Neural cell (in vitro differentiated cells): ENCODE data around the gene CLDN2.

Experiments used
- EP300 ChIP-seq: fragments of 450-650 bp; conservative IDR thresholded peaks from 2 replicates; pipeline ENCODE4 v1.6.1; 2014; ENCODE audit warnings: antibody characterized with exemption, mild to moderate bottlenecking, moderate library complexity; ENCODE audit not compliant: poor library complexity, severe bottlenecking
- EZH2 ChIP-seq: fragments of 200-600, 300-800 bp; shearing (Covaris generic), sonication (generic); IDR thresholded peaks from 2 replicates; pipeline ENCODE4 v1.6.1; 2014; ENCODE audit warnings: antibody characterized with exemption, low read length, borderline replicate concordance, mild to moderate bottlenecking; ENCODE audit not compliant: insufficient read depth, poor library complexity, severe bottlenecking
- MXI1 ChIP-seq: fragments of 450-650 bp; conservative IDR thresholded peaks from 2 replicates; pipeline ENCODE4 v1.6.1; 2014; ENCODE audit warnings: antibody characterized with exemption, mild to moderate bottlenecking; ENCODE audit not compliant: poor library complexity, severe bottlenecking
- POLR2AphosphoS5 ChIP-seq: IDR thresholded peaks from 2 replicates; pipeline ENCODE4 v1.6.1; 2012
- RAD21 ChIP-seq: fragments of 450-650 bp; conservative IDR thresholded peaks from 2 replicates; pipeline ENCODE4 v1.6.1; 2014; ENCODE audit warnings: antibody characterized with exemption, mild to moderate bottlenecking, moderate library complexity
- SMC3 ChIP-seq: fragments of 450-650 bp; conservative IDR thresholded peaks from 2 replicates; pipeline ENCODE4 v1.6.1; 2014; ENCODE audit warnings: antibody characterized with exemption, mild to moderate bottlenecking, moderate library complexity; ENCODE audit not compliant: poor library complexity
- TAF1 ChIP-seq: IDR thresholded peaks from 2 replicates; pipeline ENCODE4 v1.6.1; 2012; ENCODE audit warnings: low read depth
- TF ChIP-seq, protein P1 (sequence below): fragments of 450-650 bp; IDR thresholded peaks from 2 replicates; pipeline ENCODE4 v1.5.1; 2014; ENCODE audit warnings: antibody characterized with exemption, mild to moderate bottlenecking, moderate library complexity; ENCODE audit not compliant: poor library complexity, severe bottlenecking
- TF ChIP-seq, protein P2 (sequence below): IDR thresholded peaks from 2 replicates; pipeline ENCODE4 v1.6.1; 2012; ENCODE audit warnings: borderline replicate concordance

DNA sequence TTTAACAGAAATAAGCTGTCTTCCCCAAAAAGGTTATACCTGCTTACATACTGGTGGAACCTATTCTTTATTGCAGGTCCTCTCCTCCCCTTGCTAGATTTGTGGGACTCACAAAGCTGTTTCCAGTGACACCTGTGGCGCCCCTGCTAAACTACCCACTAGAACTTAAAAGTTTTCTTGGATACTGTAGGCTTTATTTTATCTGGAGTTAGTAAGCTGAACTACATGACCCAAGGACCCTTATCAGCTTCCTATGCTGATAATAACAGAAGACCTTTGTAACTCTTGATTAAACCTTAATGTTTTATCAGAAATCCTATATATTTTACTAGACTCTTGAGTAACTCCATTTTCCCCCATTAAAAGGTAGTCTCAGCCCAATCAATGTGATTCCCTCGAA is 32.3 kb downstream of the CLDN2 start:
- TF ChIP-seq EZH2 (no peak), SMC3 (no peak), POLR2AphosphoS5 (no peak), RAD21 (no peak), EP300 (no peak), TAF1 (no peak), MXI1 (no peak)
- TF ChIP-seq, protein P1, sequence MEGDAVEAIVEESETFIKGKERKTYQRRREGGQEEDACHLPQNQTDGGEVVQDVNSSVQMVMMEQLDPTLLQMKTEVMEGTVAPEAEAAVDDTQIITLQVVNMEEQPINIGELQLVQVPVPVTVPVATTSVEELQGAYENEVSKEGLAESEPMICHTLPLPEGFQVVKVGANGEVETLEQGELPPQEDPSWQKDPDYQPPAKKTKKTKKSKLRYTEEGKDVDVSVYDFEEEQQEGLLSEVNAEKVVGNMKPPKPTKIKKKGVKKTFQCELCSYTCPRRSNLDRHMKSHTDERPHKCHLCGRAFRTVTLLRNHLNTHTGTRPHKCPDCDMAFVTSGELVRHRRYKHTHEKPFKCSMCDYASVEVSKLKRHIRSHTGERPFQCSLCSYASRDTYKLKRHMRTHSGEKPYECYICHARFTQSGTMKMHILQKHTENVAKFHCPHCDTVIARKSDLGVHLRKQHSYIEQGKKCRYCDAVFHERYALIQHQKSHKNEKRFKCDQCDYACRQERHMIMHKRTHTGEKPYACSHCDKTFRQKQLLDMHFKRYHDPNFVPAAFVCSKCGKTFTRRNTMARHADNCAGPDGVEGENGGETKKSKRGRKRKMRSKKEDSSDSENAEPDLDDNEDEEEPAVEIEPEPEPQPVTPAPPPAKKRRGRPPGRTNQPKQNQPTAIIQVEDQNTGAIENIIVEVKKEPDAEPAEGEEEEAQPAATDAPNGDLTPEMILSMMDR = no peak
- TF ChIP-seq, protein P2, sequence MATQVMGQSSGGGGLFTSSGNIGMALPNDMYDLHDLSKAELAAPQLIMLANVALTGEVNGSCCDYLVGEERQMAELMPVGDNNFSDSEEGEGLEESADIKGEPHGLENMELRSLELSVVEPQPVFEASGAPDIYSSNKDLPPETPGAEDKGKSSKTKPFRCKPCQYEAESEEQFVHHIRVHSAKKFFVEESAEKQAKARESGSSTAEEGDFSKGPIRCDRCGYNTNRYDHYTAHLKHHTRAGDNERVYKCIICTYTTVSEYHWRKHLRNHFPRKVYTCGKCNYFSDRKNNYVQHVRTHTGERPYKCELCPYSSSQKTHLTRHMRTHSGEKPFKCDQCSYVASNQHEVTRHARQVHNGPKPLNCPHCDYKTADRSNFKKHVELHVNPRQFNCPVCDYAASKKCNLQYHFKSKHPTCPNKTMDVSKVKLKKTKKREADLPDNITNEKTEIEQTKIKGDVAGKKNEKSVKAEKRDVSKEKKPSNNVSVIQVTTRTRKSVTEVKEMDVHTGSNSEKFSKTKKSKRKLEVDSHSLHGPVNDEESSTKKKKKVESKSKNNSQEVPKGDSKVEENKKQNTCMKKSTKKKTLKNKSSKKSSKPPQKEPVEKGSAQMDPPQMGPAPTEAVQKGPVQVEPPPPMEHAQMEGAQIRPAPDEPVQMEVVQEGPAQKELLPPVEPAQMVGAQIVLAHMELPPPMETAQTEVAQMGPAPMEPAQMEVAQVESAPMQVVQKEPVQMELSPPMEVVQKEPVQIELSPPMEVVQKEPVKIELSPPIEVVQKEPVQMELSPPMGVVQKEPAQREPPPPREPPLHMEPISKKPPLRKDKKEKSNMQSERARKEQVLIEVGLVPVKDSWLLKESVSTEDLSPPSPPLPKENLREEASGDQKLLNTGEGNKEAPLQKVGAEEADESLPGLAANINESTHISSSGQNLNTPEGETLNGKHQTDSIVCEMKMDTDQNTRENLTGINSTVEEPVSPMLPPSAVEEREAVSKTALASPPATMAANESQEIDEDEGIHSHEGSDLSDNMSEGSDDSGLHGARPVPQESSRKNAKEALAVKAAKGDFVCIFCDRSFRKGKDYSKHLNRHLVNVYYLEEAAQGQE = no peak
